ENCODE data around the gene ELFN1.

Gene ELFN1

GRCh38 chr7:1691601-1692514 lies 21.8 kb downstream of the ELFN1 start:
- Histone ChIP-seq H3K4me1 (ENCODE audit: control insufficient read depth, insufficient read depth, low read length) (no peaks in the 10 kb centered on the region), H3K27ac (ENCODE audit: low read depth, low read length) (no peak overlapping the region), H3K27me3 (ENCODE audit: control insufficient read depth, insufficient read depth, low read length) (no peaks in the 10 kb centered on the region), H3K9ac (ENCODE audit: low read length) (no peak overlapping the region), H3K4me3 (ENCODE audit: low read length) (no peak overlapping the region), H3K36me3 (ENCODE audit: control insufficient read depth, insufficient read depth, low read length) (no peaks in the 10 kb centered on the region)

- Histone ChIP-seq H3K27ac (ENCODE audit: low read depth, low read length) (no peak overlapping the region), H3K4me3 (ENCODE audit: low read length) (no peak overlapping the region), H3K4me1 (ENCODE audit: control insufficient read depth, insufficient read depth, low read length) (no peaks in the 10 kb centered on the region), H3K27me3 (ENCODE audit: control insufficient read depth, insufficient read depth, low read length) (no peaks in the 10 kb centered on the region), H3K36me3 (ENCODE audit: control insufficient read depth, insufficient read depth, low read length) (no peaks in the 10 kb centered on the region), H3K9ac (ENCODE audit: low read length) (no peak overlapping the region)
These were observed 22.7 kb downstream of the ELFN1 start for GRCh38 chr7:1692515-1693418.

GRCh38 chr7:1693419-1693990 lies 23.4 kb downstream of the ELFN1 start:
- Histone ChIP-seq H3K9ac (ENCODE audit: low read length) (no peak overlapping the region), H3K36me3 (ENCODE audit: control insufficient read depth, insufficient read depth, low read length) (no peaks in the 10 kb centered on the region), H3K4me1 (ENCODE audit: control insufficient read depth, insufficient read depth, low read length) (no peaks in the 10 kb centered on the region), H3K27ac (ENCODE audit: low read depth, low read length) (no peak overlapping the region), H3K27me3 (ENCODE audit: control insufficient read depth, insufficient read depth, low read length) (no peaks in the 10 kb centered on the region), H3K4me3 (ENCODE audit: low read length) (no peak overlapping the region)

DNA sequence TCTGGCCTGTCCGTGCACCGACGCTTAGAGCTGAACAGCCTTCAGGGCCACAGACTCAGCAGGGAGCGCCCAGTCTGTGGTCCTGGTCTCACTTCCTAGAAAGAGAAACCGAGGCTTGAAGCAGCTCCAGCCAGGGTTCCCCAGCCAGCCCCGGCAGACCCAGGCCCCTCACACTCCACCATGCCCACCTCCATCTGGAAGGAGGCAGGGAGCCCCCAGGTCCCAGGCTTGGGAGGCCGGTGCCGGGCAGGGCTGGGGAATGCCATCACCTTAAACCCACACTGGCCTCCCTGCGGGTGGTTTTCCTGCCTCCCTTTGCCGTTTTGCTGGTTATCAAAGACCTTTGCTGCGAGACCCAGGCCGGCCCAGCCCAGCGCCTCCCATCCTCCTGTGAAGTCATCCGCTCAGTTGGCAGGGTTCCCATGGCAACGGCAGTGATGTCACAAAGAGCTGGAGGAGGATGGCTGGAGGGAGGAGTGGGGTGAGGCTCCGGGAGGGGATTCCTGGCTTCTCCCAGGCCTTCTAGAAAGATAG lies 24.0 kb downstream of the ELFN1 start:
- H3K4me1 ChIP-seq (ENCODE audit: control insufficient read depth, insufficient read depth, low read length) = no peaks in the 10 kb centered on the region
- no peak overlapping the region for H3K9ac ChIP-seq (ENCODE audit: low read length)
- no peak overlapping the region for H3K4me3 ChIP-seq (ENCODE audit: low read length)
- H3K27me3 ChIP-seq (ENCODE audit: control insufficient read depth, insufficient read depth, low read length) = no peaks in the 10 kb centered on the region
- H3K27ac ChIP-seq (ENCODE audit: low read depth, low read length) = no peak overlapping the region
- no peaks in the 10 kb centered on the region for H3K36me3 ChIP-seq (ENCODE audit: control insufficient read depth, insufficient read depth, low read length)

GRCh38 chr7:1694611-1695511 lies 24.8 kb downstream of the ELFN1 start:
- Histone ChIP-seq H3K36me3 (ENCODE audit: control insufficient read depth, insufficient read depth, low read length) (no peaks in the 10 kb centered on the region), H3K27me3 (ENCODE audit: control insufficient read depth, insufficient read depth, low read length) (no peaks in the 10 kb centered on the region), H3K27ac (ENCODE audit: low read depth, low read length) (no peak overlapping the region), H3K4me1 (ENCODE audit: control insufficient read depth, insufficient read depth, low read length) (no peaks in the 10 kb centered on the region), H3K9ac (ENCODE audit: low read length) (no peak overlapping the region), H3K4me3 (ENCODE audit: low read length) (no peak overlapping the region)

DNA sequence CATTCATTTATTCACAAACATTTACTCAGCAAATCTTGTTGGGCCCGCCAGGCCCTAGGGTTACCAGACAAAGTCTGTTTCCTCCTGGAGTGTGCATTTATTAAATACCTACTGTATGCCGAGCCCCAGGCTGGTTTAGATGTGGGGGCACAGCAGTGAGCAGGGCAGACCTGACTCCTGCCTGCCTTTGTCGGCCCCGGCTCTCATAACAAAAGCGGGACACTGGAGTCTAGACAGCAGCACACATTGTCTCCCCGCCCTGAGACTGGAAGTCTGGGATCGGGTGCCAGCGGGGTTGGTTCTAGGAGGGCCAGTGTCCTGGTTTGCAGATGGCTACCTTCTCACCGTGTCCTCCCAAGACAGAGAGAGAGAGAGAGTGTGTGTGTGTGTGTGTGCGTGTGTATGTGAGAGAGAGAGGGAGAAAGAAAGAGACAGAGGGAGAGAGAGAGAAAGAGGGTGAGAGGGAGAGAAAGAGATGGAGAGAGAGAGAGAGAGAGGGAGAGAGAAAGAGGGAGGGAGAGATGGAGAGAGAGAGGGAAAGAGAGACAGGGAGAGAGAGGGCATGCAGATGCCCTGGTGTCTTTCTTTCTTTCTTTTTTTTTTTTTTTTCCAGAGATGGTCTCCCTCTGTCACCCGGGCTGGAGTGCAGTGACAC lies 25.9 kb downstream of the ELFN1 start:
- Histone ChIP-seq H3K36me3 (ENCODE audit: control insufficient read depth, insufficient read depth, low read length) (no peaks in the 10 kb centered on the region), H3K27me3 (ENCODE audit: control insufficient read depth, insufficient read depth, low read length) (no peaks in the 10 kb centered on the region), H3K9ac (ENCODE audit: low read length) (no peak overlapping the region), H3K27ac (ENCODE audit: low read depth, low read length) (no peak overlapping the region), H3K4me1 (ENCODE audit: control insufficient read depth, insufficient read depth, low read length) (no peaks in the 10 kb centered on the region), H3K4me3 (ENCODE audit: low read length) (no peak overlapping the region)

- H3K36me3 ChIP-seq (ENCODE audit: control insufficient read depth, insufficient read depth, low read length) = no peaks in the 10 kb centered on the region
- no peak overlapping the region for H3K27ac ChIP-seq (ENCODE audit: low read depth, low read length)
- H3K4me1 ChIP-seq (ENCODE audit: control insufficient read depth, insufficient read depth, low read length) = no peaks in the 10 kb centered on the region
- no peak overlapping the region for H3K9ac ChIP-seq (ENCODE audit: low read length)
- H3K4me3 ChIP-seq (ENCODE audit: low read length) = no peak overlapping the region
- no peaks in the 10 kb centered on the region for H3K27me3 ChIP-seq (ENCODE audit: control insufficient read depth, insufficient read depth, low read length)
These were observed 26.8 kb downstream of the ELFN1 start for GRCh38 chr7:1696671-1697498.

GRCh38 chr7:1697499-1698125 lies 27.5 kb downstream of the ELFN1 start:
- Histone ChIP-seq H3K27me3 (ENCODE audit: control insufficient read depth, insufficient read depth, low read length) (no peaks in the 10 kb centered on the region), H3K4me1 (ENCODE audit: control insufficient read depth, insufficient read depth, low read length) (no peaks in the 10 kb centered on the region), H3K9ac (ENCODE audit: low read length) (no peak overlapping the region), H3K27ac (ENCODE audit: low read depth, low read length) (no peak overlapping the region), H3K36me3 (ENCODE audit: control insufficient read depth, insufficient read depth, low read length) (no peaks in the 10 kb centered on the region), H3K4me3 (ENCODE audit: low read length) (no peak overlapping the region)

DNA sequence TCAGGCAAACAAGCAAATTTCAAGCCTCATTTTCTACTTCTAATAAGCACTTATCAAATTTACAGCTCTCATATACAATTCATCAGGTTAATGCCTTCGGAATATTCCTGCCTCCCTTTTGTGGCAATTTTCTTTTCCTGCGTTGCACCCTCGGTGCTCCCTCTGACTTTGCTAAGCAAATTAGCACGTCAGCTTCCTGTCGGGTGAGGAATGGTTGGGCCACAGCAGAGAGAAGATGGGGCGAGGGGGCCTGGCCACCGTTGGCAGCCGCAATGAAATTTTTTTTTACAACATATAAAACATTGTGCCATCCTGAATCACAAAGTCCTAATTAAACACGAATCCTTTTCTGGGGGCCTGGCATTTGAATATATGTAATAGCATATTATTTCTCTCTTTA lies 28.1 kb downstream of the ELFN1 start:
- H3K27me3 ChIP-seq (ENCODE audit: control insufficient read depth, insufficient read depth, low read length) = no peaks in the 10 kb centered on the region
- H3K4me1 ChIP-seq (ENCODE audit: control insufficient read depth, insufficient read depth, low read length) = no peaks in the 10 kb centered on the region
- no peak overlapping the region for H3K4me3 ChIP-seq (ENCODE audit: low read length)
- H3K36me3 ChIP-seq (ENCODE audit: control insufficient read depth, insufficient read depth, low read length) = no peaks in the 10 kb centered on the region
- no peak overlapping the region for H3K27ac ChIP-seq (ENCODE audit: low read depth, low read length)
- H3K9ac ChIP-seq (ENCODE audit: low read length) = no peak overlapping the region

GRCh38 chr7:1698951-1699350 lies 28.9 kb downstream of the ELFN1 start:
- H3K36me3 ChIP-seq (ENCODE audit: control insufficient read depth, insufficient read depth, low read length) = no peaks in the 10 kb centered on the region
- no peak overlapping the region for H3K27ac ChIP-seq (ENCODE audit: low read depth, low read length)
- no peaks in the 10 kb centered on the region for H3K27me3 ChIP-seq (ENCODE audit: control insufficient read depth, insufficient read depth, low read length)

More at GRCh38 chr7:1698951-1699350, 28.9 kb downstream of the ELFN1 start:
- no peak overlapping the region for H3K4me3 ChIP-seq (ENCODE audit: low read length)
- no peaks in the 10 kb centered on the region for H3K4me1 ChIP-seq (ENCODE audit: control insufficient read depth, insufficient read depth, low read length)
- H3K9ac ChIP-seq (ENCODE audit: low read length) = no peak overlapping the region

Data from rectal smooth muscle tissue (tissue), 1 donor.